K562 (cell line): ENCODE results near the gene CYP4F11. TPM values are rescaled to one million over a fixed set of nuclear protein-coding genes. Genes with fewer than 3 reads are reported as not detected.

Source experiments
- ATAC-seq: fragments of 200-7000 bp; cut with Tn5 transposase; 3 replicates; pipeline ENCODE4 v1.9.1; 2020; ENCODE audit warnings: moderate library complexity
- BruUV-seq: library from RNA; stranded (reverse); fragments of 400-500 nt; replicated peaks from 2 replicates; lab custom pipeline; 2021; lab: Mats Ljungman, UMichigan
- CTCF ChIA-PET: fragments of 300-600 bp; formaldehyde crosslinking; extraction: SDS; loops from one replicate; lab custom pipeline; 2021; ENCODE audit warnings: low intra/inter-chr PET ratio; lab: Yijun Ruan, JAX
- POLR2A ChIA-PET: fragments of 300-600, 350-650 bp; sonication (Branson Sonifier 250); formaldehyde crosslinking; extraction: SDS; loops from one replicate; lab custom pipeline; 2021; ENCODE audit warnings: antibody characterized with exemption, inconsistent platforms; lab: Yijun Ruan, JAX
- DNase-seq, 4 experiments: peaks; one replicate each; pipeline versions ENCODE4 v3.0.0 to v3.0.0-alpha.2; 2011 to 2018; ENCODE audit warnings: low spot score in 3 of 4, mixed read lengths in 3 of 4; ENCODE audit errors: extremely low read depth in 1 of 4
- FAIRE-seq: peaks from 2 replicates; lab custom pipeline; 2011; peaks lifted over from hg19 to GRCh38; lab: Jason Lieb, UNC
- H2AFZ ChIP-seq: 2 replicates; pipeline ENCODE4 v1.6.0; 2011; ENCODE audit warnings: low read depth, low read length, control low read depth, inconsistent platforms
- H3K27ac ChIP-seq: fragments of 200-600 bp; 3 replicates; pipeline ENCODE4 v1.8.0; 2011; ENCODE audit warnings: low read depth, mild to moderate bottlenecking, control low read depth, inconsistent platforms, low read length, moderate library complexity, mixed read lengths; ENCODE audit errors: extremely low read depth
- H3K27me3 ChIP-seq, 2 experiments: fragments of 300-600 bp in 1 of 2; 2 replicates in 1 of 2; 3 replicates in 1 of 2; pipeline versions ENCODE4 v1.6.0 to v1.8.0; 2011; ENCODE audit warnings: inconsistent platforms in 2 of 2, low read length in 2 of 2, mild to moderate bottlenecking in 1 of 2, mixed read lengths in 1 of 2, moderate library complexity in 1 of 2; ENCODE audit not compliant: control insufficient read depth in 2 of 2, insufficient read depth in 2 of 2
- H3K36me3 ChIP-seq: fragments of 300-600 bp; 3 replicates; pipeline ENCODE4 v1.8.0; 2011; ENCODE audit warnings: mild to moderate bottlenecking, low read length, inconsistent platforms; ENCODE audit not compliant: control insufficient read depth, insufficient read depth
- H3K4me1 ChIP-seq, 2 experiments: fragments of 200-600 bp in 1 of 2; replicated peaks in 1 of 2; 2 replicates in 1 of 2; 3 replicates in 1 of 2; pipeline versions ENCODE4 v1.5.1 to v1.8.0; 2011; ENCODE audit warnings: inconsistent platforms in 2 of 2, low read length in 2 of 2, mild to moderate bottlenecking in 1 of 2, mixed read lengths in 1 of 2, moderate library complexity in 1 of 2; ENCODE audit not compliant: control insufficient read depth in 2 of 2, insufficient read depth in 2 of 2
- H3K4me2 ChIP-seq: 2 replicates; pipeline ENCODE4 v1.6.1; 2011; ENCODE audit warnings: low read length, control low read depth, inconsistent platforms, mixed read lengths; ENCODE audit not compliant: insufficient read depth
- H3K4me3 ChIP-seq: fragments of 200-600 bp; sonication (generic), shearing (Covaris generic); 2 replicates; pipeline ENCODE4 v1.5.1; 2016; ENCODE audit warnings: control low read depth, inconsistent platforms
- H3K79me2 ChIP-seq: fragments of 200-600 bp; 3 replicates; pipeline ENCODE4 v1.8.0; 2011; ENCODE audit warnings: low read length, inconsistent platforms; ENCODE audit not compliant: control insufficient read depth, insufficient read depth
- H3K9ac ChIP-seq, 2 experiments: 2 replicates each; pipeline versions ENCODE4 v1.6.0 to v1.6.1; 2011; ENCODE audit warnings: low read depth in 2 of 2, low read length in 2 of 2, control low read depth in 1 of 2, inconsistent platforms in 1 of 2, mild to moderate bottlenecking in 1 of 2, mixed read lengths in 1 of 2; ENCODE audit not compliant: insufficient read depth in 1 of 2
- H3K9me1 ChIP-seq: one replicate; pipeline ENCODE4 v1.6.0; 2011; ENCODE audit warnings: inconsistent platforms, mild to moderate bottlenecking, low read length, moderate library complexity; ENCODE audit not compliant: control insufficient read depth, insufficient read depth
- H3K9me3 ChIP-seq: replicated peaks from 2 replicates; pipeline ENCODE4 v1.5.1; 2011; ENCODE audit warnings: low read depth, low read length, inconsistent platforms; ENCODE audit not compliant: control insufficient read depth, insufficient read depth
- H4K20me1 ChIP-seq: replicated peaks from 2 replicates; pipeline ENCODE4 v1.6.1; 2011; ENCODE audit warnings: low read length, inconsistent platforms, mixed read lengths; ENCODE audit not compliant: control insufficient read depth, insufficient read depth
- CBFB ChIP-seq: sonication (generic); formaldehyde crosslinking; IDR thresholded peaks from 2 replicates; pipeline ENCODE4 v1.4.0; 2020; ENCODE audit warnings: mild to moderate bottlenecking, missing genetic modification reagents
- HINFP ChIP-seq: fragments of 450-650 bp; conservative IDR thresholded peaks from 2 replicates; pipeline ENCODE4 v1.6.1; 2016; ENCODE audit warnings: missing genetic modification characterization, low read depth, mild to moderate bottlenecking, control low read depth, missing compliant biosample characterization
- MAFK ChIP-seq: IDR thresholded peaks from 2 replicates; pipeline ENCODE4 v1.6.1; 2011; ENCODE audit warnings: low read length, improper control_type of control experiment
- MAZ ChIP-seq, 2 experiments: fragments of 450-650 bp in 1 of 2; sonication (generic) in 1 of 2; formaldehyde crosslinking; IDR thresholded peaks in 1 of 2; conservative IDR thresholded peaks in 1 of 2; 2 replicates each; pipeline versions ENCODE4 v1.4.0 to v1.5.0; 2020; ENCODE audit warnings: mild to moderate bottlenecking in 1 of 2, missing genetic modification reagents in 1 of 2
- NCOA2 ChIP-seq, 2 experiments: fragments of 450-650 bp; IDR thresholded peaks; 2 replicates each; pipeline ENCODE4 v1.6.1; 2018; ENCODE audit warnings: mild to moderate bottlenecking in 2 of 2, moderate library complexity in 1 of 2; ENCODE audit not compliant: partially characterized antibody in 2 of 2
- PHF20 ChIP-seq: fragments of 450-650 bp; IDR thresholded peaks from 2 replicates; pipeline ENCODE4 v1.6.1; 2018; ENCODE audit not compliant: partially characterized antibody
- PHF8 ChIP-seq: fragments of 200-600 bp; sonication (generic); IDR thresholded peaks from 2 replicates; pipeline ENCODE4 v1.6.1; 2012; ENCODE audit warnings: mixed run types, mild to moderate bottlenecking, inconsistent platforms, low read length, moderate library complexity, borderline replicate concordance
- TBL1XR1 ChIP-seq, 2 experiments: IDR thresholded peaks; 2 replicates each; pipeline ENCODE4 v1.6.1; 2012; ENCODE audit warnings: improper control_type of control experiment in 2 of 2, low read length in 2 of 2, mild to moderate bottlenecking in 1 of 2
- TGIF2 ChIP-seq: sonication (generic); formaldehyde crosslinking; IDR thresholded peaks from 2 replicates; pipeline ENCODE4 v1.8.1; 2022; ENCODE audit warnings: mild to moderate bottlenecking, missing genetic modification reagents, moderate library complexity
- ZNF175 ChIP-seq: fragments of 200-800 bp; sonication (Bioruptor generic); IDR thresholded peaks from 2 replicates; pipeline ENCODE4 v1.6.1; 2016; ENCODE audit warnings: low read depth, mild to moderate bottlenecking, missing genetic modification characterization, missing compliant biosample characterization
- ZNF324 ChIP-seq: fragments of 250-450 bp; sonication (Bioruptor Pico); IDR thresholded peaks from 2 replicates; pipeline ENCODE4 v1.4.0; 2020; ENCODE audit warnings: mild to moderate bottlenecking
- ZNF668 ChIP-seq: fragments of 250-450 bp; sonication (Bioruptor Pico); IDR thresholded peaks from 2 replicates; pipeline ENCODE4 v1.8.0; 2022; ENCODE audit warnings: mild to moderate bottlenecking, inconsistent platforms
- WGBS: fragments of 100-300 bp; shearing (Covaris generic); methylation state at CpG from one replicate; pipeline ENCODE4 v1.1.6; 2016; ENCODE audit warnings: low coverage, mixed read lengths; ENCODE audit not compliant: insufficient coverage; ENCODE audit errors: missing lambda C conversion rate; 5-methylcytosine and 5-hydroxymethylcytosine counted together
- in situ Hi-C: fragments of 300-500 bp; cut with MboI; formaldehyde crosslinking; loops from 4 replicates; pipeline ENCODE4 v1.15.0; 2018; ENCODE audit warnings: inconsistent platforms, mixed read lengths
- intact Hi-C: fragments of 100-400 bp; cut with micrococcal nuclease; formaldehyde crosslinking; loops from 2 replicates; pipeline ENCODE4 v1.14.2; 2022
- polyA plus RNA-seq, 8 experiments: library from polyadenylated mRNA; depleted of rRNA in 4 of 8; stranded (reverse) in 5 of 8; unstranded in 3 of 8; fragments of >200 nt; fragmentation: Nextera tagmentation in 2 of 8; fragmentation: Illumina TruSeq in 1 of 8; extraction: Ambion mirVana in 2 of 8; extraction: Trizol in 1 of 8; gene quantifications; 2 replicates each; pipeline versions ENCODE4 v1.2.1 to v1.2.3, GENCODE V29; 2011 to 2014; ENCODE audit warnings: inconsistent platforms in 1 of 8, missing spikeins in 1 of 8
- total RNA-seq, 7 experiments: library from RNA; depleted of rRNA in 6 of 7; stranded (reverse); fragments of >200 nt in 6 of 7; fragmentation: Illumina TruSeq in 2 of 7; extraction: Trizol in 2 of 7; gene quantifications; 2 replicates each; pipeline versions ENCODE4 v1.2.1 to v1.2.3, GENCODE V29; 2011 to 2021; ENCODE audit warnings: low replicate concordance in 1 of 7
- TF ChIP-seq, protein P1 (sequence below): sonication (generic); formaldehyde crosslinking; IDR thresholded peaks from 2 replicates; pipeline ENCODE4 v1.8.1; 2023; ENCODE audit warnings: mild to moderate bottlenecking, missing genetic modification reagents, moderate library complexity
- TF ChIP-seq, protein P2 (sequence below): fragments of 200-800 bp; sonication (Bioruptor generic); IDR thresholded peaks from 2 replicates; pipeline ENCODE4 v1.6.1; 2017; ENCODE audit warnings: missing genetic modification characterization, missing compliant biosample characterization

CYP4F11 gene
- total and polyA plus RNA-seq, 9 of the 15 experiments (the other 6 are each of a cell fraction or from before 2014, with no cell fraction given) = 0.03 TPM; not detected in 8

DNA sequence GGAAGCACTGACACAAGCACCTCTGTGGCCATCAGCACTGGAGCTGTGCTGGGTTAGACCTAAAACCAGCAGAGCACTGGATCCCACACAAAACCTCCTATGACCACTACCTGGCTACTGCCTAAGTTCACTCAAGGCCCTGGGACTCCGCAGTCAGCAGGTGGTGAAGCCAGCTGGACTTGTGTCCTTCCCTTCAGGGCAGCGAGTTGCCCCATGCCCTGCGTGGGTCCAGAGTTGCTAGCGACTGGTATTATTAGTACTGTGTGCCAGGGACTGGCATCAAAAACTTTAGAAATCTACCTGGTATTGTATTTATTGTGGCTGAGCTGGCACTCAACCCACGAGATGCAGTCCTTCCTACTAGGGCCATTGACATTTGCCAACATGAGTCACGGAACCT, 20.5 kb upstream of the CYP4F11 start:
- no TSS peak for BruUV-seq
- H3K36me3 ChIP-seq = no peaks in the 10 kb centered on the region
- no peak overlapping the region for H3K9ac ChIP-seq
- no peak overlapping the region for H2AFZ ChIP-seq
- H3K4me2 ChIP-seq = no peak overlapping the region
- in situ Hi-C loops = no loop called here
- WGBS = 4% methylated on average over 6 of the region's 6 CpGs
- FAIRE-seq (no peak), DNase-seq (no peak), ATAC-seq (no peak)
- ChIA-PET CTCF (no interaction called here), POLR2A (no interaction called here)
- H3K27me3 ChIP-seq = peaks cover 0 to 7% of the 10 kb centered on the region in 2 experiments; a peak in 1 of 5 replicates
- no peak overlapping the region for H3K27ac ChIP-seq
- H3K9me1 ChIP-seq = no peaks in the 10 kb centered on the region
- H3K79me2 ChIP-seq = no peaks in the 10 kb centered on the region
- TF ChIP-seq MAFK = no peak
- TF ChIP-seq, protein P1, sequence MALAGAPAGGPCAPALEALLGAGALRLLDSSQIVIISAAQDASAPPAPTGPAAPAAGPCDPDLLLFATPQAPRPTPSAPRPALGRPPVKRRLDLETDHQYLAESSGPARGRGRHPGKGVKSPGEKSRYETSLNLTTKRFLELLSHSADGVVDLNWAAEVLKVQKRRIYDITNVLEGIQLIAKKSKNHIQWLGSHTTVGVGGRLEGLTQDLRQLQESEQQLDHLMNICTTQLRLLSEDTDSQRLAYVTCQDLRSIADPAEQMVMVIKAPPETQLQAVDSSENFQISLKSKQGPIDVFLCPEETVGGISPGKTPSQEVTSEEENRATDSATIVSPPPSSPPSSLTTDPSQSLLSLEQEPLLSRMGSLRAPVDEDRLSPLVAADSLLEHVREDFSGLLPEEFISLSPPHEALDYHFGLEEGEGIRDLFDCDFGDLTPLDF (CRISPR knock-in tag) = no peak
- TF ChIP-seq PHF8 = no peak
- no peak for TF ChIP-seq TBL1XR1 (IDR thresholded peaks at IDR 0.05; ENCODE audit: low read length in 2 of 2)
- no peak for TF ChIP-seq NCOA2 (IDR thresholded peaks at IDR 0.05; ENCODE audit: partially characterized antibody in 2 of 2)
- TF ChIP-seq HINFP (tag) = no peak
- TF ChIP-seq, protein P2, sequence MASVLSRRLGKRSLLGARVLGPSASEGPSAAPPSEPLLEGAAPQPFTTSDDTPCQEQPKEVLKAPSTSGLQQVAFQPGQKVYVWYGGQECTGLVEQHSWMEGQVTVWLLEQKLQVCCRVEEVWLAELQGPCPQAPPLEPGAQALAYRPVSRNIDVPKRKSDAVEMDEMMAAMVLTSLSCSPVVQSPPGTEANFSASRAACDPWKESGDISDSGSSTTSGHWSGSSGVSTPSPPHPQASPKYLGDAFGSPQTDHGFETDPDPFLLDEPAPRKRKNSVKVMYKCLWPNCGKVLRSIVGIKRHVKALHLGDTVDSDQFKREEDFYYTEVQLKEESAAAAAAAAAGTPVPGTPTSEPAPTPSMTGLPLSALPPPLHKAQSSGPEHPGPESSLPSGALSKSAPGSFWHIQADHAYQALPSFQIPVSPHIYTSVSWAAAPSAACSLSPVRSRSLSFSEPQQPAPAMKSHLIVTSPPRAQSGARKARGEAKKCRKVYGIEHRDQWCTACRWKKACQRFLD (CRISPR knock-in tag) = no peak
- no peak for TF ChIP-seq TGIF2 (CRISPR knock-in tag)
- no peak for TF ChIP-seq CBFB (CRISPR knock-in tag)
- no peak for TF ChIP-seq ZNF175
- TF ChIP-seq MAZ (CRISPR knock-in tag; conservative IDR thresholded peaks at IDR 0.05 in 1 of 2, IDR thresholded peaks at IDR 0.05 in 1 of 2) = no peak
- TF ChIP-seq PHF20 = no peak
- no peak for TF ChIP-seq ZNF324
- no peak for TF ChIP-seq ZNF668 (CRISPR knock-in tag)
- intact Hi-C loops = no loop called here
- no peaks in the 10 kb centered on the region for H4K20me1 ChIP-seq
- no peaks in the 10 kb centered on the region for H3K4me1 ChIP-seq
- H3K9me3 ChIP-seq = no peaks in the 10 kb centered on the region
- H3K4me3 ChIP-seq = no peak overlapping the region
